NB4 (cell line): ENCODE results near the gene GPR156.

Experiments used
- DNase-seq: peaks from one replicate; pipeline ENCODE4 v3.0.0; 2010; ENCODE audit warnings: low read depth
- H3K4me3 ChIP-seq: one replicate; pipeline ENCODE4 v1.5.1; 2011; ENCODE audit warnings: mild to moderate bottlenecking, low read depth, low read length, moderate library complexity
- MAX ChIP-seq: IDR thresholded peaks from 2 replicates; pipeline ENCODE4 v1.6.1; 2011; ENCODE audit warnings: low read depth, low read length
- MYC ChIP-seq: IDR thresholded peaks from 2 replicates; pipeline ENCODE4 v1.6.1; 2011; ENCODE audit warnings: low read depth, low read length
- POLR2A ChIP-seq: IDR thresholded peaks from 2 replicates; pipeline ENCODE4 v1.6.1; 2011; ENCODE audit warnings: mild to moderate bottlenecking; ENCODE audit not compliant: insufficient read length; ENCODE audit errors: extremely low read depth
- TF ChIP-seq, protein P1 (sequence below): IDR thresholded peaks from one replicate; pipeline ENCODE4 v1.5.1; 2012; ENCODE audit warnings: low read depth, low read length

Gene GPR156

DNA sequence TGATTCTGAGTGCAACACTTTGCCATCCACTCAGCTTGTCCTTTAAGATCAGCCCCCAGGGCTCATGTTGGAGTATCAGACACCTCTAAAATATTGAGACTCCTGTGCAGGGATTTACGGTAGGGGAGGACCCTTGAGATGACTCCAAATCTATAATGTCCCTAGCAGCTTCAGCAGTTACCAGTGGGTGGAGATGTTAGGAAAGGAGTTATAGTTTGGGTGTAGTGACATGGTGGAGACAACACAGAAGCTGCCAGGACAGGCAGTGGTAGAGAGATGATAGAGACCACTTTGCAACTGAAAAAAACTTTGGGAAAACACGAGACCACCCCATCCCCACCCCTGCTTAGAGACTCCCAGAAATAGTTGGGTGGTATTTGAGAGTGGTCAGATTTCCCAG is 147.5 kb downstream of the GPR156 start:
- no peak for DNase-seq
- TF ChIP-seq POLR2A (no peak), MAX (no peak), MYC (no peak)
- TF ChIP-seq, protein P1, sequence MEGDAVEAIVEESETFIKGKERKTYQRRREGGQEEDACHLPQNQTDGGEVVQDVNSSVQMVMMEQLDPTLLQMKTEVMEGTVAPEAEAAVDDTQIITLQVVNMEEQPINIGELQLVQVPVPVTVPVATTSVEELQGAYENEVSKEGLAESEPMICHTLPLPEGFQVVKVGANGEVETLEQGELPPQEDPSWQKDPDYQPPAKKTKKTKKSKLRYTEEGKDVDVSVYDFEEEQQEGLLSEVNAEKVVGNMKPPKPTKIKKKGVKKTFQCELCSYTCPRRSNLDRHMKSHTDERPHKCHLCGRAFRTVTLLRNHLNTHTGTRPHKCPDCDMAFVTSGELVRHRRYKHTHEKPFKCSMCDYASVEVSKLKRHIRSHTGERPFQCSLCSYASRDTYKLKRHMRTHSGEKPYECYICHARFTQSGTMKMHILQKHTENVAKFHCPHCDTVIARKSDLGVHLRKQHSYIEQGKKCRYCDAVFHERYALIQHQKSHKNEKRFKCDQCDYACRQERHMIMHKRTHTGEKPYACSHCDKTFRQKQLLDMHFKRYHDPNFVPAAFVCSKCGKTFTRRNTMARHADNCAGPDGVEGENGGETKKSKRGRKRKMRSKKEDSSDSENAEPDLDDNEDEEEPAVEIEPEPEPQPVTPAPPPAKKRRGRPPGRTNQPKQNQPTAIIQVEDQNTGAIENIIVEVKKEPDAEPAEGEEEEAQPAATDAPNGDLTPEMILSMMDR: no peak
- no peak overlapping the region for H3K4me3 ChIP-seq

DNA sequence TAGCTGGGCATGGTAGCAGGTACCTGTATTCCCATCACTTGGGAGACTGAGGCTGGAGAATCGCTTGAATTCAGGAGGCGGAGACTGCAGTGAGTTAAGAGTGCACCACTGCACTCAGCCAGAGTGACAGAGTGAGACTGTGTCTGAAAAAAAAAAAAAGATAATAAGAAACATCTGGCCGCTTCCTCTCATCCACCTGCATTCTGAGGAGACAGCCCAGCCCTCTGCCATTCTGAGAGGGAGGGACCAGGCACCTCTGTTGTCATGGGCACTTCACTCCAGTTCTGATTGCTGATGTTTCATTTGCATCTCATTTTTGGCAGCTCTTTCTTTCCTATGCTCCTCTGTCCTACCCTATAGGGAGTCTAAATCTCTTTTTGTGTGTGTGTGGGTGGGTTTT is 154.4 kb downstream of the GPR156 start:
- H3K4me3 ChIP-seq: no peak overlapping the region
- TF ChIP-seq POLR2A: no peak
- no peak for TF ChIP-seq MYC
- no peak for TF ChIP-seq MAX
- TF ChIP-seq, protein P1: no peak
- DNase-seq: no peak

- DNase-seq: no peak
- no peak overlapping the region for H3K4me3 ChIP-seq
- TF ChIP-seq, protein P1: no peak
- TF ChIP-seq MYC (no peak), MAX (no peak), POLR2A (no peak)
Observed at GRCh38 chr3:120129718-120130513, 155.1 kb downstream of the GPR156 start.

- no peak overlapping the region for H3K4me3 ChIP-seq
- DNase-seq: no peak
- no peak for TF ChIP-seq MYC
- TF ChIP-seq, protein P1: no peak
- TF ChIP-seq POLR2A: no peak
- no peak for TF ChIP-seq MAX
Observed at GRCh38 chr3:120129051-120129450, 156.0 kb downstream of the GPR156 start.

GRCh38 chr3:120125992-120126391 is 159.0 kb downstream of the GPR156 start:
- no peak for DNase-seq
- TF ChIP-seq MYC (no peak), MAX (no peak), POLR2A (no peak)
- TF ChIP-seq, protein P1: no peak
- no peak overlapping the region for H3K4me3 ChIP-seq
